ENCODE measurements around the gene NHS. TPM values are rescaled to one million over a fixed set of nuclear protein-coding genes. Genes with fewer than 3 reads are reported as not detected.

NHS gene
- total RNA-seq, 4 donors from 2014 or later = 2.4 to 5.4 (median 4.0) TPM

DNA sequence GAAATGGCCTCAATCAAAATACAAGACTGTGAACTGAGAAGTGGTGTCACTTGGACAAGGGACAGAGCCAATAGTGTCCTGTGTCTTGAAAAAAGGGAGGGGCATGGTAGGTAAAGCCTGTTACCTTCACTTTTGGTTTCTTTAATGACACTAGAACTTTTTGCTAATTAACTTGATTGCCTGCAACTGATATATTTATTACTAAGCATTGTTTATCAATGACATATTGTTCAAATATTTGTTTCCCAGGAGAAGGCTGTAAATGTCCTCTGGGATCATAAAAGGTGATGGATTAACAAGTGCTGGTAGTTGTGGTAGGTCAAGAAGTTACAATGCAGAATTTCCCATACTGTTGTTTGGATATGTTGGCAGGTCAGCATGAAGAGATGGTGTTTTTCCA is 268.5 kb downstream of the NHS start:
- intact Hi-C loops (cut with DNase I; ENCODE audit: low total_unique reads) = no loop called here
- no peak for DNase-seq (ENCODE audit: low spot score in 2 of 2)
- TF ChIP-seq, protein P1, sequence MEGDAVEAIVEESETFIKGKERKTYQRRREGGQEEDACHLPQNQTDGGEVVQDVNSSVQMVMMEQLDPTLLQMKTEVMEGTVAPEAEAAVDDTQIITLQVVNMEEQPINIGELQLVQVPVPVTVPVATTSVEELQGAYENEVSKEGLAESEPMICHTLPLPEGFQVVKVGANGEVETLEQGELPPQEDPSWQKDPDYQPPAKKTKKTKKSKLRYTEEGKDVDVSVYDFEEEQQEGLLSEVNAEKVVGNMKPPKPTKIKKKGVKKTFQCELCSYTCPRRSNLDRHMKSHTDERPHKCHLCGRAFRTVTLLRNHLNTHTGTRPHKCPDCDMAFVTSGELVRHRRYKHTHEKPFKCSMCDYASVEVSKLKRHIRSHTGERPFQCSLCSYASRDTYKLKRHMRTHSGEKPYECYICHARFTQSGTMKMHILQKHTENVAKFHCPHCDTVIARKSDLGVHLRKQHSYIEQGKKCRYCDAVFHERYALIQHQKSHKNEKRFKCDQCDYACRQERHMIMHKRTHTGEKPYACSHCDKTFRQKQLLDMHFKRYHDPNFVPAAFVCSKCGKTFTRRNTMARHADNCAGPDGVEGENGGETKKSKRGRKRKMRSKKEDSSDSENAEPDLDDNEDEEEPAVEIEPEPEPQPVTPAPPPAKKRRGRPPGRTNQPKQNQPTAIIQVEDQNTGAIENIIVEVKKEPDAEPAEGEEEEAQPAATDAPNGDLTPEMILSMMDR (IDR thresholded peaks at IDR 0.05) = no peak
- no peak for TF ChIP-seq POLR2A (IDR thresholded peaks at IDR 0.05)
- no peak overlapping the region for H3K4me3 ChIP-seq (ENCODE audit: low read depth, poor library complexity, severe bottlenecking)

DNA sequence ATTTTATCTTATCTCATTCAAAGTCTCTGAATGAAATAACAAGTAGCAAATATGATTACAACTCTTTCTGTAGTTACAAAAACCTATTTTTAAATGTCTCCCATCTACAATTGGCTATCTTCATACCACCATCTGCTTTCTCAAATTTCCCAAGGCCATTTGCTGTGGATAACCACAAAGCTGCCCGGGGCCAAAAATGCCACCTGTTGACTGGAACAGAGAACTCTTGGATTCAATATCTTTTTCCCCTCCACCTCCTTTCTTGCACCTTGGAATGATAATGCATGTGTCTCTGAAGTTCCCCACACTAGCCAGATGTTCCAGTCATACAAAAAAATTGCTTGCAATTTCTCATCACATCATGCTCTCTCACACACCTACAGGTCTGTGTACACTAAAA is 269.0 kb downstream of the NHS start:
- DNase-seq (ENCODE audit: low spot score in 2 of 2) = no peak
- H3K4me3 ChIP-seq (ENCODE audit: low read depth, poor library complexity, severe bottlenecking) = no peak overlapping the region
- TF ChIP-seq, protein P1 (IDR thresholded peaks at IDR 0.05) = no peak
- 84 to 85% methylated on average over 1 of the region's 1 CpG for WGBS, 2 donors
- intact Hi-C loops (cut with DNase I; ENCODE audit: low total_unique reads) = no loop called here

DNA sequence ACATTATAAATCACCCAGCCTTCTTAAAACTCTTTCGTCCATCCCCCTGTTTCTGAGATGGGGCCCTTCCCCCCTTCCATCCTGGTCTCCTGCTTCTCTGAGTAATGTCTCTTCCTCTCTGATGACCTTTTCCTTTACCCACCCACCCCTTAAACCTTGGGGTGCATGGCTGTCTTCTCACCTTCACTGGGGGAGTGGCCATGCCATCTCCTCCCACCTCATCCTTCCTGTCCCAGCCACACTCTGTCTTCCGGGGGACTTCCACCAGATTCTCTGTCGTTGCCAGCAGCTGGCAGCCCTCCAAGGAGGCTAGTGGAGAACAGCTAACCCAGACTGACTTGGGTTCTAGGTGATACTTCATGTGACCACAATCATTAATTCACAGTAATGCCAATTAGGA is 279.1 kb downstream of the NHS start:
- DNase-seq (ENCODE audit: low spot score in 2 of 2) = no peak
- no peak for TF ChIP-seq POLR2A (IDR thresholded peaks at IDR 0.05)
- TF ChIP-seq, protein P1 (IDR thresholded peaks at IDR 0.05) = no peak
- H3K4me3 ChIP-seq (ENCODE audit: low read depth, poor library complexity, severe bottlenecking) = no peak overlapping the region
- WGBS, 2 donors = 52 to 57% methylated on average over 3 of the region's 3 CpGs
- intact Hi-C loops (cut with DNase I; ENCODE audit: low total_unique reads) = no loop called here

DNA sequence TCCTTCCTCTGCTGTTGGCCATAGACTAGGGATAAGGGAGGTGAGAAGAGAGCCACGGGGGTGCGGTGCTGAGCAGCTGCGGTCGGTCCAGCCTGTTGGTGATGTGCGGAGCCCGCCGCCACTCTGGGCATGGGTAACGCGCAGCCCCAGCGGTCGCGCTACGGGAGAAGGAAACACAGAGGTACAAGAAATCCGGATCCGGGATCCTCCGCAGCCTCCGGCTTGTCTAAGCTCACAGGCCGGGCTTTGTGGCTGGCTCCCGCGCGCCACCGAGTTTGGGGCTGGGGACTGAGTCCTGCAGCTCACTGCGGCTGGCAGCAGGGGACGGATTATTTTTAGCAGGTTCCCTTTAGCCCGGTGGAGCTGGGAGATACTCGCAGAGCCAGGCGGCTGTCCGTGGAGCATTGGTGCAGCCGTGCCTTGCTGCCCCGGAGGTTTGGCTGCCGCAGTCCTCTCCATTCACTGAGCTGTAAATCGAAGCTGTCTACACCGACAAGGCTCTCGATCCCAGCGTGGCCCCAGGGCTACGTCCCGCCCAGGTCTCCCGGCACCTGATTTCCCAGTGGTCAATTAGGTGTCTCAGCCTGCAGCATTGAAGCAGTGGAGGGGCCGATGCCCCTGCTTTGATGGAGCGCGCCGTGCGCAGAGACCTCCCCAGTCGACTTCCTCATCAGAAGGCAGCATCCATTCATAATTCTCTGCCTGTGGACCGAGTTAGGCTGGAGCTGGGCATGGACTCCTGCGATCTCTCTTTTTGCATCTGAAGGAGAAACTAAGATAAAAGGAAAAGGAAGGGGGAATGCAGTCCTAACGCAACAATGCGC is 280.4 kb downstream of the NHS start:
- TF ChIP-seq POLR2A (IDR thresholded peaks at IDR 0.05) = no peak
- TF ChIP-seq, protein P1 (IDR thresholded peaks at IDR 0.05) = no peak
- DNase-seq (ENCODE audit: low spot score in 2 of 2) = no peak
- 3 to 45% methylated on average over 25 to 42 of the region's 48 CpGs for WGBS, 2 donors
- intact Hi-C loops (cut with DNase I; ENCODE audit: low total_unique reads) = no loop called here
- no peak overlapping the region for H3K4me3 ChIP-seq (ENCODE audit: low read depth, poor library complexity, severe bottlenecking)

DNA sequence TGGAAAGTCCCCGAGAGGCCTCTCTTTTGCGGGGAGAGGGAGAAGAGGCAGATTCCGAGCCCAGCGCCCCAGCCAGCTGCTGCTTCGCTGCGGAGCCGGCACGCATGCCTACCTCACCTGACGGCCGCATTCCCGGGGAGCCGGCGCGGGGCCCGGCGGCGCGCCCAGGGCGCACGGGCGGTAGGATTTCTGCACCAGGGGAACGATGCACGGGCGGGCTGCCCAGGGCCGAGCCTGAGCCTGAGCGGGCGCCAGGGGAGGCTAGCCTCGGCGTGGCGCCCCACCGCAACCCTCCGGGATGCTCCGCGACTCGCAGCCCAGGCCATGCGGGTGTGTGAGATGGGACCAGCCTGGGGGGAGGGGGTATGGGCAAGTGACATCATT is 281.0 kb downstream of the NHS start:
- no peak overlapping the region for H3K4me3 ChIP-seq (ENCODE audit: low read depth, poor library complexity, severe bottlenecking)
- TF ChIP-seq, protein P1 (IDR thresholded peaks at IDR 0.05) = no peak
- no peak for TF ChIP-seq POLR2A (IDR thresholded peaks at IDR 0.05)
- no peak for DNase-seq (ENCODE audit: low spot score in 2 of 2)

DNA sequence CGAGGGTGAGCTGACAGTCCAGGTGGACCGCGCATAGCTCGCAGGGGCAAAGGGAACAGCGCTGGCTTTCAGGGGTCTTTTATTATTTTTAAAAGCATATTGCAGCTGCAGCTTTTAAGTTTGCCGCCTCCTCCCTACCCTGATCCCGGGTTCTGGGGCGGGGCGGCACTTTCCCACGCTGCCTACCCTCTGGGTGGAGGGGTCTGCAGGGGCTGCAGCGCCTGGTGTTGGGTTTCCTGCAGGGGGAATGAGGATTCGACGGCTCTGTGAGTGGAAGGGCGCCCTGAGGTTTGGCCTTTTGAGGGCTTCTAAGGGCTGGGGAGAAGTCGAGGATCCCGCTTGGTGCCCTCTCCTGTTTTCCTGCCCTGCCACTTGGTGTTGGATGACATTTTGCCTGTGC is 281.6 kb downstream of the NHS start:
- 65 to 66% methylated on average over 10 to 16 of the region's 16 CpGs for WGBS, 2 donors
- intact Hi-C loops (cut with DNase I; ENCODE audit: low total_unique reads) = no loop called here

More for the DNA sequence above, 281.0 kb downstream of the NHS start:
- intact Hi-C loops (cut with DNase I; ENCODE audit: low total_unique reads) = no loop called here
- WGBS, 2 donors = 8 to 33% methylated on average over 17 to 36 of the region's 36 CpGs

More for the DNA sequence above, 281.6 kb downstream of the NHS start:
- TF ChIP-seq, protein P1 (IDR thresholded peaks at IDR 0.05) = no peak
- no peak for TF ChIP-seq POLR2A (IDR thresholded peaks at IDR 0.05)
- no peak overlapping the region for H3K4me3 ChIP-seq (ENCODE audit: low read depth, poor library complexity, severe bottlenecking)
- no peak for DNase-seq (ENCODE audit: low spot score in 2 of 2)
